PC-3 (cell line): ENCODE data around the gene CYP19A1.

Experiments
- CTCF ChIP-seq: fragments of 300-600 bp; sonication (generic); conservative IDR thresholded peaks from 2 replicates; pipeline ENCODE4 v1.5.1; 2017; ENCODE audit warnings: antibody characterized with exemption, low read depth, mild to moderate bottlenecking, low read length
- EZH2 ChIP-seq: fragments of 300-600 bp; sonication (generic); IDR thresholded peaks from one replicate; pipeline ENCODE4 v1.6.1; 2017; ENCODE audit warnings: antibody characterized with exemption, mild to moderate bottlenecking, low read length; ENCODE audit not compliant: unreplicated experiment
- EZH2phosphoT487 ChIP-seq: fragments of 300-600 bp; sonication (generic); IDR thresholded peaks from 2 replicates; pipeline ENCODE4 v1.6.1; 2018; ENCODE audit warnings: mild to moderate bottlenecking, antibody characterized with exemption, low read length, borderline replicate concordance

DNA sequence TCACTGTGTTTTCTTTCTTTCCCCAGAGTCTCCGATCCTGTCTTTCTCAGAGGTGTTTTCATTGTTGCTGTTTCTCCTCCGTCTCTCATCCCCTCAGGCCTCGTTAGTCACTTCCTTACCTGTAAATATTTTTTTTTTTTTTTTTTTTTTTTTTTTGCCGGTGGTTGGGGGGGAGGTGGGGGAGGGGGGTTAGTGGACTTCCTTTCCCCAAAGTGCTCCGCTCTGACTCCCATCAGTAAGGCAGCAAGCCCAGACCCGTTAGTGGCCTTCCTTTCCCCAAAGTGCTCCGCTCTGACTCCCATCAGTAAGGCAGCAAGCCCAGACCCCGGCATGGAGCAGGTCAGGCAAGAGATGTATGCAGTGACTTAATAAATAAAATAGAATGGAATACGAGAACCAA is 146.6 kb downstream of the CYP19A1 start:
- TF ChIP-seq EZH2, result no peak
- no peak for TF ChIP-seq CTCF
- TF ChIP-seq EZH2phosphoT487, result no peak
